HS-5 (cell line): Measurements from ENCODE around the gene CERT1.
"Not testable (repeated sequence)": the region's sequence is repeated elsewhere in the genome, so short reads cannot be mapped to it uniquely, and the experiment has no call there.

Source experiments
- DNase-seq: peaks from one replicate; pipeline ENCODE4 v3.0.0-alpha.2; 2012; ENCODE audit warnings: low read depth

Gene CERT1

GRCh38 chr5:75349663-75350062 is 161.8 kb downstream of the CERT1 start:
- no peak for DNase-seq

- no peak for DNase-seq
Measured at GRCh38 chr5:75348241-75348640, 163.2 kb downstream of the CERT1 start.

- DNase-seq: no peak
Measured at GRCh38 chr5:75342836-75343235, 168.6 kb downstream of the CERT1 start.

GRCh38 chr5:75341934-75342333 is 169.5 kb downstream of the CERT1 start:
- DNase-seq: no peak

GRCh38 chr5:75340714-75341478 is 170.5 kb downstream of the CERT1 start:
- no peak for DNase-seq

- no peak for DNase-seq
Measured at GRCh38 chr5:75338408-75338807, 173.0 kb downstream of the CERT1 start.

- DNase-seq: no peak
Measured at GRCh38 chr5:75337366-75338021, 173.9 kb downstream of the CERT1 start.

GRCh38 chr5:75336615-75337336 is 174.7 kb downstream of the CERT1 start, which contains the start of gene HMGCR:
Gene HMGCR, plus strand, starts transcription at chr5:75337220. Its CDS starts 5,386 bp downstream, at chr5:75342606.
- DNase-seq: peak; percentile 96

GRCh38 chr5:75335952-75336614 is 175.3 kb downstream of the CERT1 start:
- DNase-seq: peak; percentile 37

GRCh38 chr5:75335486-75335885 is 175.9 kb downstream of the CERT1 start:
- DNase-seq: no peak

- DNase-seq: not testable (repeated sequence)
Measured at GRCh38 chr5:75334413-75334812, 177.0 kb downstream of the CERT1 start.

GRCh38 chr5:75333759-75334158 is 177.7 kb downstream of the CERT1 start:
- not testable (repeated sequence) for DNase-seq

- no peak for DNase-seq
Measured at GRCh38 chr5:75331095-75332090, 180.0 kb downstream of the CERT1 start.

GRCh38 chr5:75330404-75330803 is 181.0 kb downstream of the CERT1 start:
- DNase-seq: no peak
